ENCODE data around the gene CALB2.

DNA sequence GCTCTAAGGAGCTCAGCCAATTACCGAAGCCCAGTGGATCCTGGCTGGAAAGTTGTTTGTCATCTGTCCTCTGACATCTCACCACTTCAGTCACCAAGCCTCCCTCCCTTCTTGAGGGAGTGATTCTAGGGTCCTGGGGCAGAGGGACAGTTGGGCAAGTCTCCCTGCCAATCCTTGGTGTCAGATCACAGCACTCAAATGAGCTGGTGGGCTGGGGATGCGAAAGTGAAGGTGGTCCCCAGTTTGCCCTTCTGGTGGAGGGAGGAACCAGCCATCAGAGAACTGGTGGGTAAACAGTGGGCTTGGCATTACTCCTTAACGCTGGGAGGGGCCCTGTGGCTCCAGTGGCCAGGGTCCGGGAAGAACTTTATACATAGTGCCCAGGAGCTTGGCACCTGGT, 4.4 kb upstream of the CALB2 start:
- TF ChIP-seq, protein P1, sequence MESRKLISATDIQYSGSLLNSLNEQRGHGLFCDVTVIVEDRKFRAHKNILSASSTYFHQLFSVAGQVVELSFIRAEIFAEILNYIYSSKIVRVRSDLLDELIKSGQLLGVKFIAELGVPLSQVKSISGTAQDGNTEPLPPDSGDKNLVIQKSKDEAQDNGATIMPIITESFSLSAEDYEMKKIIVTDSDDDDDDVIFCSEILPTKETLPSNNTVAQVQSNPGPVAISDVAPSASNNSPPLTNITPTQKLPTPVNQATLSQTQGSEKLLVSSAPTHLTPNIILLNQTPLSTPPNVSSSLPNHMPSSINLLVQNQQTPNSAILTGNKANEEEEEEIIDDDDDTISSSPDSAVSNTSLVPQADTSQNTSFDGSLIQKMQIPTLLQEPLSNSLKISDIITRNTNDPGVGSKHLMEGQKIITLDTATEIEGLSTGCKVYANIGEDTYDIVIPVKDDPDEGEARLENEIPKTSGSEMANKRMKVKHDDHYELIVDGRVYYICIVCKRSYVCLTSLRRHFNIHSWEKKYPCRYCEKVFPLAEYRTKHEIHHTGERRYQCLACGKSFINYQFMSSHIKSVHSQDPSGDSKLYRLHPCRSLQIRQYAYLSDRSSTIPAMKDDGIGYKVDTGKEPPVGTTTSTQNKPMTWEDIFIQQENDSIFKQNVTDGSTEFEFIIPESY (IDR thresholded peaks at IDR 0.05; ENCODE audit: extremely low read depth, insufficient replicate concordance, low read length) = no peak
- TF ChIP-seq, protein P2, sequence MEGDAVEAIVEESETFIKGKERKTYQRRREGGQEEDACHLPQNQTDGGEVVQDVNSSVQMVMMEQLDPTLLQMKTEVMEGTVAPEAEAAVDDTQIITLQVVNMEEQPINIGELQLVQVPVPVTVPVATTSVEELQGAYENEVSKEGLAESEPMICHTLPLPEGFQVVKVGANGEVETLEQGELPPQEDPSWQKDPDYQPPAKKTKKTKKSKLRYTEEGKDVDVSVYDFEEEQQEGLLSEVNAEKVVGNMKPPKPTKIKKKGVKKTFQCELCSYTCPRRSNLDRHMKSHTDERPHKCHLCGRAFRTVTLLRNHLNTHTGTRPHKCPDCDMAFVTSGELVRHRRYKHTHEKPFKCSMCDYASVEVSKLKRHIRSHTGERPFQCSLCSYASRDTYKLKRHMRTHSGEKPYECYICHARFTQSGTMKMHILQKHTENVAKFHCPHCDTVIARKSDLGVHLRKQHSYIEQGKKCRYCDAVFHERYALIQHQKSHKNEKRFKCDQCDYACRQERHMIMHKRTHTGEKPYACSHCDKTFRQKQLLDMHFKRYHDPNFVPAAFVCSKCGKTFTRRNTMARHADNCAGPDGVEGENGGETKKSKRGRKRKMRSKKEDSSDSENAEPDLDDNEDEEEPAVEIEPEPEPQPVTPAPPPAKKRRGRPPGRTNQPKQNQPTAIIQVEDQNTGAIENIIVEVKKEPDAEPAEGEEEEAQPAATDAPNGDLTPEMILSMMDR (IDR thresholded peaks at IDR 0.05 in 2 of 3, conservative IDR thresholded peaks at IDR 0.05 in 1 of 3; ENCODE audit: borderline replicate concordance in 1 of 3, insufficient read depth in 1 of 3, low read depth in 2 of 3, low read length in 2 of 3) = no peak
- TF ChIP-seq ZNF274 (IDR thresholded peaks at IDR 0.05; ENCODE audit: low read depth, low read length) (no peak), EZH2 (IDR thresholded peaks at IDR 0.05) (no peak), POLR2A (IDR thresholded peaks at IDR 0.05; ENCODE audit: borderline replicate concordance, extremely low read depth, insufficient read depth, insufficient read length) (no peak), YY1 (IDR thresholded peaks at IDR 0.05; ENCODE audit: extremely low read depth, insufficient replicate concordance, low read depth, low read length) (no peak), JUND (IDR thresholded peaks at IDR 0.05) (no peak), SP1 (IDR thresholded peaks at IDR 0.05; ENCODE audit: low read depth) (no peak)
- TF ChIP-seq, protein P3, sequence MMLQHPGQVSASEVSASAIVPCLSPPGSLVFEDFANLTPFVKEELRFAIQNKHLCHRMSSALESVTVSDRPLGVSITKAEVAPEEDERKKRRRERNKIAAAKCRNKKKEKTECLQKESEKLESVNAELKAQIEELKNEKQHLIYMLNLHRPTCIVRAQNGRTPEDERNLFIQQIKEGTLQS (IDR thresholded peaks at IDR 0.05) = no peak
